ENCODE data around the gene NME4.
"Not testable (repeated sequence)": the region's sequence is repeated elsewhere in the genome, so short reads cannot be mapped to it uniquely, and the experiment has no call there.

NME4 gene

DNA sequence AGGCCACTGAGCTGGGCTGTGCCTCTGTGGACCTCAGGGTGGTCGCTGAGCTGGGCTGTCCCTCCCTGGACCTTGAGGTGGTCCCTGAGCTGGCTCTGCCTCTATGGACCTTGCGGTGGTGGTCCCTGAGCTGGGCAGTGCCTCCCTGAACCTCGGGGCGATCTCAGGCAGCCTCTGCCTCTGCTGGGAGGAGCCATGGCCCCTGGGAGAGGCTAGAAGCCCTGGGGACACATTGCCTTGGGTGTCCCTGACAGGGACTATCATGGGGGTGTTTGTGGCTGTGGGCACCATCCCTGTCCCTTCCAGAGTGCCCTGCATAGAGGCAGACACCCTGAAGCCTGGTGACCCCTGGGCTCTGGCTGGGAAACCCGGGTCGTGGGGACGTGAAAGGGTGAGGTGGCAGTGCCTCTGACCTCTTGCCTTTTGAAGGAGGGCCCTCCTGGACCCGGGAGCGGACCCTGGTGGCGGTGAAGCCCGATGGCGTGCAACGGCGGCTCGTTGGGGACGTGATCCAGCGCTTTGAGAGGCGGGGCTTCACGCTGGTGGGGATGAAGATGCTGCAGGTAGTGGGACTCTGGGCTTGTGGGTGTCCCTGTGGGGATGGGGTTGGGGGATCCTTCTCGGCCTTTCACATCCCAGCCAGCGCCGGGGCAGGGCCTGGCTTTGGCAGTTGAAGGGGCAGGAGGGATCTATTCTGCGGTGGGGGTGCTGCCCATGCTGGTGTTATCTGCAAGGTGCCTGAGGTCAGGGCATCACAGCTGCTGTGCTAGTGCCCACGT is 1.8 kb downstream of the NME4 start:
- no peak for DNase-seq (ENCODE audit: low read depth)

DNA sequence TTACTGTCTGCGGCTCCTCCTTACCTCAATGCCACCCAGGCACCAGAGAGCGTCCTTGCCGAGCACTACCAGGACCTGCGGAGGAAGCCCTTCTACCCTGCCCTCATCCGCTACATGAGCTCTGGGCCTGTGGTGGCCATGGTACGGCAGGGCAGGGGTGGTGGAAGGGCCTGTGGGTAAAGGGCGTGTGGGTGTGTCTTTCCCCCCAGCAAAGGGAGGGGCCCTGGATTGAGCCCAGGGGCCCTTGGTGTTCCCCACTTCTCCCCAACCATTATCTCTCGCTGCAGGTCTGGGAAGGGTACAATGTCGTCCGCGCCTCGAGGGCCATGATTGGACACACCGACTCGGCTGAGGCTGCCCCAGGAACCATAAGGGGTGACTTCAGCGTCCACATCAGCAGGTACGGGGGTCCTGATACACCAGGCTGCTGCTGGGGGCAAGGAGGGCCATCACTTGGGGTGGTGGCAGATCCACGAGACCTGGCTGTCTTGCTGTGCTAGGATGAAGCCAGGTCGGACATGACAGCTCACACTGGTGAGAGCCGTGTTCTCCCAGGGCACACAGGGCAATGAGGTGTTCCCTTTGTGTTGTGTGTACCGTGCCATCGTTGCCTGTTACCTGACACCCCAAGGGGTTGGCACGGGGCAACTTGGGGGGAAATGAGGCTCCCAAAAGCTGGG is 2.5 kb downstream of the NME4 start:
- DNase-seq (ENCODE audit: low read depth), result no peak

DNA sequence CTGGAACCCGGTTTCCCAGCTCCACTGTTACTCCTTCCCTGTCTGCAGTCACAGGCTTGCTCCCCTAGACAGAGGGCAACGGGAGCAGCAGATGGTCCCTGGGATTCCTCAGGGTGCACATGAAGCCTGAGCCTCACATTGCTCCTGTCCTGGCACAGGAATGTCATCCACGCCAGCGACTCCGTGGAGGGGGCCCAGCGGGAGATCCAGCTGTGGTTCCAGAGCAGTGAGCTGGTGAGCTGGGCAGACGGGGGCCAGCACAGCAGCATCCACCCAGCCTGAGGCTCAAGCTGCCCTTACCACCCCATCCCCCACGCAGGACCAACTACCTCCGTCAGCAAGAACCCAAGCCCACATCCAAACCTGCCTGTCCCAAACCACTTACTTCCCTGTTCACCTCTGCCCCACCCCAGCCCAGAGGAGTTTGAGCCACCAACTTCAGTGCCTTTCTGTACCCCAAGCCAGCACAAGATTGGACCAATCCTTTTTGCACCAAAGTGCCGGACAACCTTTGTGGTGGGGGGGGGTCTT is 3.1 kb downstream of the NME4 start:
- DNase-seq (ENCODE audit: low read depth), result no peak

DNA sequence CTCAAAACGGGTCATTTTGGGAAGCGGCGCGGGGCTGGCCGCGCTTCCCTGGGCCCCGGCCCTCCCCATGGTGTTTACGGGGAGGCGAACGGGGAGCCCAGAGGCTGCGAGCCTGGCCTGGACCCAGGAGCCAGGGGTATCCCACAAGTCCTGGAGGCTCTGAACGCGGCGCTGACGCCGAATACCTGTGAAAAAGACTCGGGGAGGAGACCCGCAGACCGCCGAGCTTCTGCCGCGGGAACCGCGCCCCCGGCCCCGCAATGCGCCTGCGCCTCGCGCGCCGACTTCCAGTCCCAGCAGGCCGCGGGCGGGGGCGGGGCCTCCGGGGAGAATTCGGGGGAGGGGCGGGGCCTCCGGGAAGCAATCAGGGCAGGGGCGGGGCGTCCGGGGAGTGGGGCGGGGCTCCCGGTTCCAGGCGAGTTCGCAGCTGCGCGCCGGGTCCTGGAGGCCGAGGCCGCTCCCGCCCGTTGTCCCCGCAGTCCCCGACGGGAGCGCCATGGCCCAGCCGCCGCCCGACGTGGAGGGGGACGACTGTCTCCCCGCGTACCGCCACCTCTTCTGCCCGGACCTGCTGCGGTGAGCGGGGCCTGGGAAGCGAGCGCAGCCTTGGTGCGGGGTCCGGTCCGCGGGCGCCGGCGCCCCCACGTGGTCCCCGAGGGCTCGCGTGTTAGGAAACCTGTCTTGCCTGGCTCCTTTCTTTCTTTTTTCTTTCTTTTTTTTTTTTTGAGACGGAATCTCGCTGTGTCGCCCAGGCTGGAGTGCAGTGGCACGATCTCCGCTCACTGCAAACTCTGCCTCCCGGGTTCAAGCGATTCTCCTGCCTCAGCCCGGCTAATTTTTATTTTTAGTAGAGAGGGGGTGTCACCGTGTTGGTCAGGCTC is 4.7 kb downstream of the NME4 start, which contains the start of gene DECR2:
DECR2 (plus strand) TSS at position 418 of the 881 bp plus-strand sequence; CDS start at position 497, 79 bp downstream.
- DNase-seq (ENCODE audit: low read depth), result peak; percentile 77

DNA sequence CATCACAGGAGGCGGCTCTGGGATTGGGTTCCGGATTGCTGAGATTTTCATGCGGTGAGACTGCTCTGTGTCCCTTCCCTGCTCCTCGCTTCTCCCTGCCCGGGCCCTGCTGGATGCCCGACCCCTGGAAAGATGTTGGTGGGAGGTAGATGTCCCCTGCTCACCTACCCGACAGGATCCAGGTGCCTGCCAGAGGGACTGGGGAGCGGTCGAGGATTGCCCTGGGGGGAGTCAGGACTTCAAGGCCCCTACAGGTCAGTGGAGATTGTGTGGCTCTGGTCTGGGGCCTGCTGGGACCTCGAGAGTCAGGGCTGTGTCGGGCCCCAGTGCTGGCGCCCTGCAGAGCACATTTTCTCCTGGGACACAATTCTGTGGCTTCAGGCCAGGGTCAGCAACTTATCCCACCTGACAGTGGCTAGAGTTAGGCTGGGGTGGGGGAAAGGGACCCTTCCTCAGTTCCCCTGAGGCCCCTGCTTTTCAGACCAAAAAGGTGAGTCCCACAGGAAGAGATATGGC is 8.0 kb downstream of the NME4 start:
- no peak for DNase-seq (ENCODE audit: low read depth)

DNA sequence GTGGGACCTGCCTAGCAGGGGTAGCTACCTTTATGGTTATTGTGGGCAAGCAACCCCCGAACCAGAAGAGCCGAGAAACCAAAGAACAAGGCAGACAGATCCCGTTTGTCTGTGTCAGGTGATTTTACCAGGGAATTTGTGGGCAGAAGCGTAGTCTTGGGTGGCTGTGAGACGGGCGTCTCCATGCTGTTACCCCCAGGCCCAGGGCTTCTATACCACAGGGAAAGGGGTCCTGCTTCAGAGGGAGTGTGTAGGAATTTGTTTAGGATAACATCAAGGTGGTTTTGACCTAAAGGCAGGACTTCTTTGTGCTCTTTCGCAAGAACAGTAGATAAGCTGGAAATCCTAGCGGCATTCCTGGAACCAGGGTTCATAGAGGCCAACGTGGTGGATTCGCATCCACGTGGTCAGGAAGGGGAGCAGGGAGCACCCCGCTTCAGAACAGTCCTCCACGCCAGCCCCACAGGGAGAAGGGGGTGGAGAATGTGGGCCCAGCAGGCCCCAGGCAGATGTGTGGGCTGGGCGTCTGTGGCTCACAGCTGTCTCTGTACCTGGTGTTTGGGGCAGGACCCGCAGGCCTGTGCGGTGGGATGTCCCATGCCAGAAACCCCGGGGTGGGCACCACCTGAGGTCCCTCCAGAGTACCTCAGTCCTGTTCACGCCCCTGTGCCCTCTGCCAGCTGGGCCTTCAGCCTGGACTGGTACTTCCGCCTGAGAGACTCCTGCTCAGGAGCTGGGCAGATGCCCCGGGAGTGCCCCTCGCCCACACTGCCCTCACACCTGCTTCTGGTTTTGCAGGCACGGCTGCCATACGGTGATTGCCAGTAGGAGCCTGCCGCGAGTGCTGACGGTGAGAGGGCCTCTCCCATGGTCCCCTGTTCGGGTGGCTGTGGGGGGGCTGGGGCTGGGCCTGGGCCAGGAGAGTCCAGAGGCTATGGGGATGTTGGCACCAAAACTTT is 8.8 kb downstream of the NME4 start:
- no peak for DNase-seq (ENCODE audit: low read depth)

DNA sequence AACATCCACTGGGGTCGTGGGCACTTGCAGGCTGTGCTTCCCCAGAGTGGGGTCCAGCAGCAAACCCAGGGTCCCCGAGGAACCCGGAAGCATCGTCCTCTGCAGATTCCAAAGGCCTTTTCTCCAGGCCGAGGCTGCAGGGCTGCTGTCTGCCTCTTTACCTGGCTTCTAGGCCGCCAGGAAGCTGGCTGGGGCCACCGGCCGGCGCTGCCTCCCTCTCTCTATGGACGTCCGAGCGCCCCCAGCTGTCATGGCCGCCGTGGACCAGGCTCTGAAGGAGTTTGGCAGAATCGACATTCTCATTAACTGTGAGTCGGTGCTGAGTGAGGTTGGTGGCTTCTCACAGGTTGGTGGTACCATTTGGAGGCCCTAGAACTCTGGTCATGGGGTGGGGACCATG is 10.3 kb downstream of the NME4 start:
- no peak for DNase-seq (ENCODE audit: low read depth)

DNA sequence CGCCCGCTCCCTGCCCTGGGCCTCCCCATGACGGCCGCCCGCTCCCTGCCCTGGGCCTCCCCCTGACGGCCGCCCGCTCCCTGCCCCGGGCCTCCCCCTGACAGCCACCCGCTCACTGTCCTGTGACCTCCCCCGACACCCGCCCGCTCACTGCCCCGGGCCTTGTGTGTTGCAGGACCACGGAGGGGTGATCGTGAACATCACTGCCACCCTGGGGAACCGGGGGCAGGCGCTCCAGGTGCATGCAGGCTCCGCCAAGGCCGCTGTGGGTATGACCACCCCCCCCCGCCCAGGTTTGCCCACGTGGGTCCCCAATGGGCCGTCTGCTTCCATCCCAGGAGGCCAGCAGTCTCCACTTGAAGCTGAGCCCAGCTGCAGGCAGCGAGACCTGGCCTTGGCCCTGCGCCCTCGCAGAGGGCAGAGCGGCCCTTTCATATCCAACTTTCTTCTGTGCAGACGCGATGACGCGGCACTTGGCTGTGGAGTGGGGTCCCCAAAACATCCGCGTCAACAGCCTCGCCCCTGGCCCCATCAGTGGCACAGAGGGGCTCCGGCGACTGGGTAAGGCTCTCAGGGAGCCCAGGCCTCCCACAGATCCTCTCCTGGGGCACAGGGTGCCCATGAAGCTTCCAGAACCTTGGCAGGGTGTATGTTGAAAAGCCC is 13.6 kb downstream of the NME4 start:
- DNase-seq (ENCODE audit: low read depth), result no peak

DNA sequence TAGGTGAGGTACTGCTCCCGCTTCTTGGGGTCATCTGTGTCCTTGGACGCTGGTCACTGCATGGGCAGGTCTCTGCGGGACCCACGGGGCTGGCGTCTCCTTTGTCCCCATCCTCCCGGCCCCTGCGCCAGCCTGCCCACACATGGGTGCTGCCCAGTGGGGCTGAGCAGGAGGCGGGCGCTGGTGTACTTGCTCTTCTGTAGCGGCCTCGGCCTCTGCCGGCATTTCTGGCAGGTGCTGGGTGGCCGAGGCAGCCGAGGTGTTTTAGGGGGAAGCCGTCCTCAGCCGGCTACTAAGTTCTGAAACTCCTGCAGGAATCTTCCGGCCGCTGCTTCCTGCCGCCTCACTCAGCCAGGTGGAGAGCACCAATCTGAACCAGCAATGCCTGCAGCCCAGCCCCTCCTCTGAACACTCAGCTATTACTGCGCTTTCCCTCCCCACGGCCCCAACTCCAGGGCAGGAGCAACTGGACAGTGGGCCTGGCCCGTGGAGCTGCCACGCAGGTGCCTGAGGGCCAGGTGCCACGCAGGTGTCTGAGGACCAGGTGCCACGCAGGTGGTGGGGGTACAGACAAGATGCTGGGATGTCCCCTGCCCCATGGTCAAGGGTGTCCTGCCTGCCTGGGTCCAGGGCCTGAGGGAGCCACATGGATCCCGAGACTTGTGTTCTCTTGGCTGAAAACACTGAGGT is 14.7 kb downstream of the NME4 start:
- DNase-seq (ENCODE audit: low read depth), result no peak

DNA sequence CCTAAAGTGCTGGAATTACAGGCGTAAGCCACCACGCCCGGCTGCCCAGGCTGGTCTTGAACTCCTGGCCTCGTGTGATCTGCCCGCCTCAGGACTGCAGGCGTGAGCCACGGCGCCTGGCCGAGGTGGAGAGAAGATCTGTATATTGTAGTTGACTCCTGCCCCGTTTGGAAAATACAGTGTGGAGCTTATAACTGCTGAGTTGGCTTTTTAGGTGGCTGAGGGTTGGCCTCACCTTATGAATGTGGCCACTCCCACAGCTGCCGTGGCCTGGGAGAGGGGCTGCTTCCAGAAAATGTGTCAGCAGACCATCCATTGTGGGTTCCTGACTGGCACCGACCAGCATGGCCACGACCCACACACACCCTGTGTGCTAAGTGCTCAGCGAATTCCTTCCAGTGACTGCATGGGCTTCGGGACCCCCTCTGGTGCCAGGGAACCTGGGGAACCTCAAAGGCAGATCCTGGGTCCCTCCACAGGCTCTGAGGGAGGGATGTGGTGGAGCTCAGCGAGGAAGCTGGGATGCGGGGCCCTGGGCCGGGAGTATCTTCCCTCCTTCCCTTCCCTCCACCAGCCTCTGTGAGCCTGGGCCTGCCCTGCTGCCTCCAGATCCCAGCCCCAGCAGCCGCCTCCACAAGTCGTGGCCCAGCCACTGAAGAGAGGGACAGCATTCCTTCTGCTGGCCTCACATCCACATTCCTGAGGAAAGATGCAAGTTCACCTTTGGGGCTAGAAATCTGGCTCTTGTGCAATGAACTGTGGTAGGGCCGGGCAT is 17.6 kb downstream of the NME4 start:
- DNase-seq (ENCODE audit: low read depth), result no peak

DNA sequence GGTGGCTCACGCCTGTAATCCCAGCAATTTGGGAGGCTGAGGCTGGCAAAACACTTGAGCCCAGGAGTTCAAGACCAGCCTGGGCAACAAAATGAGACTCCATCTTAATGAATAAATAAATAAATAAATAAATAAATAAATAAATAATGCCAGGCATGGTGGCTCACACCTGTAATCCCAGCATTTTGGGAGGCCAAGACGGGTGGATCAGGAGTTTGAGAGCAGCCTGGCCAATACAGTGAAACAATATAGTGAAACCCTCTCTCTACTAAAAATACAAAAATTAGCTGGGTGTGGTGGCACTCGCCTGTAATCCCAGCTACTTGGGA is 18.1 kb downstream of the NME4 start:
- not testable (repeated sequence) for DNase-seq (ENCODE audit: low read depth)

DNA sequence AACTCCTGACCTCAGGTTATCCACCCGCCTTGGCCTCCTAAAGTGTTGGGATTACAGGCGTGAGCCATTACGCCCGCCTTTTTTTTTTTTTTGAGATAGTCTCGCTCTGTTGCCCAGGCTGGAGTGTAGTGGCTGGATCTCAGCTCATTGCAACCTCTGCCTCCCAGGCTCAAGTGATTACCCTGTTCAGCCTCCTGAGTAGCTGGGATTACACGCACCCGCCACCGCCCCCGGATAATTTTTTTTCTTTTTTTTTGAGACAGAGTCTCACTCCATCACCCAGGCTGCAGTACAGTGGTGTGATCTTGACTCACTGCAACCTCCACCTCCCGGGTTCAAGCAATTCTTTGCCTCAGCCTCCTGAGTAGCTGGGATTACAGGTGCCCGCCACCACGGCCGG is 25.2 kb downstream of the NME4 start:
- not testable (repeated sequence) for DNase-seq (ENCODE audit: low read depth)

DNA sequence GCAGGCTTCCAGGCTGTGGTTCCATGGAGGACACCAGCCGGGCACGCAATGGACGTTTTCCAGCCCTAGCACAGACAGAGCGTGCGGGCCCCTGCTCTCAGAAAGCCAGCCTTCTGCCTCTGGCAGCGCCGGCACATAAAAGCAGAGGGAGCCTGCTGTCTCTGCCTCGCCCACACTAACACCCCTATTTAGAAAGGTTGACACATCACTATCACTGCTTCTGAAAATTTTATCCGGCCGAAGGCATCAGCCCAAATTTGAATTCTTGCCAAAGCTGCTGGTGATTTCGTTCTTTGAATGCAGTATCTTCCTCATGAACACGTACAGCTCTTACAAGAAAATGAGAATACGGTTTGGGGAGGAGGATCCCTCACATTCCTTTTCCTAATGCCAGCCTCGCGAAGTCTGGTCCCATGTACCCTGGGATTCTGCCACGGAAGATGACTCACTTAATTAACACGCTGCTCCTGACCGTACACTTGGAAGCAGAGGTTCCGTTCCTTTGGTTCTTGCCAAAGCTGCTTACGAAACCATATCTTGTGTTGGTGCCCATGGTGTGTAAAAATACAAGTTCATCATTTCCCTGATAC is 27.1 kb downstream of the NME4 start:
- peak; percentile 97 for DNase-seq (ENCODE audit: low read depth)

DNA sequence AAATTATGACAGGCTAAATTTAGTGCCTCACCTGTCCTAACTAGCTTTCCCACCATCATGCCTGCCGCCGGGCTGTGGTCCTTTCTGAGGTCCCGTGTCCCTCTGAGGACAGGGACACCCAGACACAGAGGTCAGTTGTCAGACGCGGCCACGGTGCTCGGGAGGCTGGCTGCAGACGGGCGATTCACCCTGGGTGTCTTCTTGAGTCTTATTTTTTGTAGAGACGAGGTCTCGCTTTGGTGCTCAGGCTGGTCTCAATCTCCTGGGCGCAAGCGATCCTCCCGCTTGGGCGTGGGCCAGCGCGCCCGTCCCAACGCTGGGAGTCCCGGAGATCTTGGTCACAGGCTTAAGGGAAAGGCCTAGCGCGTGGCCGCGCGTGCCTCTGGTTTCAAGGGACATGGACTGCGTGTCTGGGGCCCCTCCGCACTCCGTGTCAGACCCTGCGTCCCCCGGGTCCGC is 27.7 kb downstream of the NME4 start:
- DNase-seq (ENCODE audit: low read depth), result no peak

DNA sequence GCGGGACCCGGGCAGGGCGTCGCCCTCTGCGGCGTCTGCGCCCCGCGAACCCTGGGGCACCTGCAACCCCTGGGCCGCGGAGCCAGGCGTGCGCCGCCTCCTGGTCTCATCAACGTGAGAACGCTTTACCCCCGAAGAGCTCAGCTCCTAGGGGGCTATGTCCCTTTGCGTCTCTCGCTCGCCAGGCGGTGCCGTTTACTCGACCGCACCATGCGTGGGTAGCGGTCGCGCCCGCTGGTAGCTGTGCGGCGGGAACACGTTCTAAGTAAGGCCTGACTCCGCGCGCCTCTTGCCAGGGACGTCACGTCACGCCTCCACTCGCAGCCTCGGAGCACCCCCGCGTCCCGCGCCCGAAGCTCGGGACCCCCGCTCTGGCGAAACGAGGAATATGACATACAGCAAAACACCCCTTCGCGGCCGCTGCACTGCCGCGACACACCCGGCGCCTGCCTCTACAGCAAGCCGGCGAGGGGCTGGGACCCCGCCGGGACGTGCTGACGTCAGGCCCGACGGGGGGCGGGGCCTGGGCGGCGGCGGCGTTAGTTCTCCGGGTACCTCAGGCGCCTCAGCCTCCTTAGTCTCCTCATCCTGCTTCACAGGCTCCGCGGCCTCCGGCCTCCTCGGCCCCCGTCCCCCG is 28.2 kb downstream of the NME4 start, which contains the start of gene RAB11FIP3:
RAB11FIP3 (plus strand) TSS at position 568 of the 637 bp plus-strand sequence. CDS start 358 bp downstream, outside the sequence.
- DNase-seq (ENCODE audit: low read depth), result peak; percentile 33

DNA sequence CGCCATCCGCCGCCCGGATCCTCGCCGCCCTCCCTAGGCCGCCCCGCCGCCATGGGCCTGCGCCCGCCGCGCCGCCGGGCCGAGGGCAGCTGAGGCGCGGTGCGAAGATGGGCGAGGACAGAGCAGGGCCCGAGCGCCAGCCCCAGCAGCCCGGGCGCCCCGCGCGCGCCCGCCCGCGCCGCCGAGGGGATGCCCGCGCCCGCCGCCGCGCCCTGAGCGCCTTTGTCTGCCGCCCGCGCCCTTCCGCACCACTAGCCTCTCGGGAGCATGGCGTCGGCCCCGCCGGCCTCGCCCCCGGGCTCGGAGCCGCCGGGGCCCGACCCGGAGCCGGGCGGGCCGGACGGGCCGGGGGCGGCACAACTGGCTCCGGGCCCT is 28.7 kb downstream of the NME4 start:
- no peak for DNase-seq (ENCODE audit: low read depth)

DNA sequence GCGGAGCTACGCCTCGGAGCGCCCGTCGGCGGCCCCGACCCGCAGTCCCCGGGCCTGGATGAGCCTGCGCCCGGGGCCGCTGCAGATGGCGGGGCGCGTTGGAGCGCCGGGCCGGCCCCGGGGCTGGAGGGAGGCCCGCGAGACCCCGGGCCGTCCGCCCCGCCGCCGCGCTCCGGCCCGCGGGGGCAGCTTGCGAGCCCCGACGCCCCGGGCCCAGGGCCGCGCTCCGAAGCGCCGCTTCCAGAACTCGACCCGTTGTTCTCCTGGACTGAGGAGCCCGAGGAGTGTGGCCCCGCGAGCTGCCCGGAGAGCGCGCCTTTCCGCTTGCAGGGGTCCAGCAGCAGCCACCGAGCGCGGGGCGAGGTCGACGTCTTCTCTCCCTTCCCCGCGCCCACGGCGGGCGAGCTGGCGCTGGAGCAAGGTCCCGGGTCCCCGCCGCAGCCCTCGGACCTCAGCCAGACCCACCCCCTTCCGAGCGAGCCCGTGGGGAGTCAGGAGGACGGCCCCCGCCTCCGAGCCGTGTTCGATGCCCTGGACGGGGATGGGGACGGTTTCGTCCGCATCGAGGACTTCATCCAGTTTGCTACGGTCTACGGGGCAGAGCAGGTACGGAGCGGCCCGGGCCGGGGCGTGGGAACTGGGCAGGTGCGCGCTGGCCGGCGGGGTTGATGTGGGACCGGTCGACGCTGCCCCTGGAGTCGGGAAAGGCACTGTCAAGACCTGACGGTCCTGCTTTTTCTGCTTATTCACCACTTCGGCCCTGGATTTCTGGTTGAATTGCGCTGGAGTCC is 29.3 kb downstream of the NME4 start:
- no peak for DNase-seq (ENCODE audit: low read depth)
